ENCODE measurements around the gene AK4.

DNA sequence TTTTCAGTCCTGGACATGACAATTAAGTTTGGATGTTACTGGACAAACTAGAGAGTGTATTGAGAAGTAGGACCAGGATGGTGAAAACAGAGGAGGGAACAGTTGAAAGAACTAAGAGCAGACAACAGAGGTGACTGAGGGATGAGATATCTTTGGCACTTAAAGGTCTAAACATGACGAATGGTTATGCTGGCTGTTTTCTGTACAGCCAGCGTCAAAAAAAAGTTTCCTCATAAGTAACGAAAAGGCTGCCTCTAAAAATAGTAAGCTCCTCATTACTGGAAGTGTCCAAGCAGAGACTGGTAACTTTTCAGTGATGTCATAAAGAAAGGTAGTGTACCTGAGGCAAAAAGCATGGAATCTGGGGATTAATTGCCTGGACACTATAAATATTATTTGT is 35.2 kb upstream of the AK4 start:
- TF ChIP-seq, protein P1, sequence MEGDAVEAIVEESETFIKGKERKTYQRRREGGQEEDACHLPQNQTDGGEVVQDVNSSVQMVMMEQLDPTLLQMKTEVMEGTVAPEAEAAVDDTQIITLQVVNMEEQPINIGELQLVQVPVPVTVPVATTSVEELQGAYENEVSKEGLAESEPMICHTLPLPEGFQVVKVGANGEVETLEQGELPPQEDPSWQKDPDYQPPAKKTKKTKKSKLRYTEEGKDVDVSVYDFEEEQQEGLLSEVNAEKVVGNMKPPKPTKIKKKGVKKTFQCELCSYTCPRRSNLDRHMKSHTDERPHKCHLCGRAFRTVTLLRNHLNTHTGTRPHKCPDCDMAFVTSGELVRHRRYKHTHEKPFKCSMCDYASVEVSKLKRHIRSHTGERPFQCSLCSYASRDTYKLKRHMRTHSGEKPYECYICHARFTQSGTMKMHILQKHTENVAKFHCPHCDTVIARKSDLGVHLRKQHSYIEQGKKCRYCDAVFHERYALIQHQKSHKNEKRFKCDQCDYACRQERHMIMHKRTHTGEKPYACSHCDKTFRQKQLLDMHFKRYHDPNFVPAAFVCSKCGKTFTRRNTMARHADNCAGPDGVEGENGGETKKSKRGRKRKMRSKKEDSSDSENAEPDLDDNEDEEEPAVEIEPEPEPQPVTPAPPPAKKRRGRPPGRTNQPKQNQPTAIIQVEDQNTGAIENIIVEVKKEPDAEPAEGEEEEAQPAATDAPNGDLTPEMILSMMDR (IDR thresholded peaks at IDR 0.05; ENCODE audit: borderline replicate concordance, extremely low read depth, low read length, poor library complexity, severe bottlenecking), result no peak
- TF ChIP-seq EZH2 (IDR thresholded peaks at IDR 0.05; ENCODE audit: borderline replicate concordance, low read depth, low read length, severe bottlenecking), result no peak

Measured in DND-41 (cell line).